Activated CD8-positive, alpha-beta memory T cell treated with anti-CD3 and anti-CD28 coated beads for 24 hours (primary cell): ENCODE data around the gene LYST.

Experiments used
- DNase-seq: peaks from one replicate; pipeline ENCODE4 v3.0.0-alpha.2; 2020

The LYST gene

GRCh38 chr1:235883261-235883927 is 16.7 kb upstream of the LYST start:
- no peak for DNase-seq

GRCh38 chr1:235882816-235883215 is 16.1 kb upstream of the LYST start:
- no peak for DNase-seq

GRCh38 chr1:235881930-235882700 is 15.4 kb upstream of the LYST start:
- no peak for DNase-seq

- DNase-seq = no peak
Observed at GRCh38 chr1:235878082-235878811, 11.5 kb upstream of the LYST start.

- DNase-seq = no peak
Observed at GRCh38 chr1:235876402-235876841, 9.7 kb upstream of the LYST start.

- no peak for DNase-seq
Observed at GRCh38 chr1:235875036-235875597, 8.4 kb upstream of the LYST start.

- DNase-seq = no peak
Observed at GRCh38 chr1:235874261-235874660, 7.6 kb upstream of the LYST start.

GRCh38 chr1:235873571-235873970 is 6.9 kb upstream of the LYST start:
- DNase-seq = no peak

- no peak for DNase-seq
Observed at GRCh38 chr1:235873045-235873444, 6.3 kb upstream of the LYST start.

GRCh38 chr1:235872270-235872669 is 5.6 kb upstream of the LYST start:
- no peak for DNase-seq

GRCh38 chr1:235867903-235868469 is 1.3 kb upstream of the LYST start:
- no peak for DNase-seq

- DNase-seq = peak; percentile 100
Observed at GRCh38 chr1:235866913-235867845, 473 bp upstream of the LYST start.

- DNase-seq = no peak
Observed at GRCh38 chr1:235865565-235866204, 1.0 kb downstream of the LYST start.

GRCh38 chr1:235864931-235865525 is 1.7 kb downstream of the LYST start:
- no peak for DNase-seq

GRCh38 chr1:235864469-235864868 is 2.2 kb downstream of the LYST start:
- DNase-seq = no peak

- DNase-seq = no peak
Observed at GRCh38 chr1:235863699-235864093, 3.0 kb downstream of the LYST start.

GRCh38 chr1:235861857-235862256 is 4.8 kb downstream of the LYST start:
- DNase-seq = no peak

- DNase-seq = no peak
Observed at GRCh38 chr1:235860829-235861228, 5.9 kb downstream of the LYST start.

- DNase-seq = no peak
Observed at GRCh38 chr1:235859789-235860188, 6.9 kb downstream of the LYST start.

GRCh38 chr1:235858766-235859165 is 7.9 kb downstream of the LYST start:
- DNase-seq = no peak

GRCh38 chr1:235857756-235858155 is 8.9 kb downstream of the LYST start:
- no peak for DNase-seq
